Vagina (tissue), 2 donors: ENCODE results near the gene PLCL1.

Experiments used
- POLR2A ChIP-seq, 2 donors: fragments of 450-650 bp; IDR thresholded peaks; one replicate each; pipeline ENCODE4 v1.6.1; 2017; ENCODE audit warnings: antibody characterized with exemption in 2 of 2, mild to moderate bottlenecking in 2 of 2, moderate library complexity in 2 of 2
- POLR2AphosphoS5 ChIP-seq, 2 donors: sonication (generic); formaldehyde crosslinking; IDR thresholded peaks; one replicate each; pipeline ENCODE4 v1.9.0; 2017; ENCODE audit warnings: antibody characterized with exemption in 2 of 2, mild to moderate bottlenecking in 2 of 2, low read depth in 1 of 2; ENCODE audit not compliant: insufficient read depth in 1 of 2
- TF ChIP-seq, protein P1 (sequence below), 3 experiments: fragments of 450-650 bp in 2 of 3; fragments of 200-600 bp in 1 of 3; sonication (generic) in 1 of 3; IDR thresholded peaks; one replicate each; pipeline ENCODE4 v1.5.1; 2017 to 2019; ENCODE audit warnings: antibody characterized with exemption in 3 of 3, mild to moderate bottlenecking in 2 of 3, moderate library complexity in 2 of 3

GRCh38 chr2:197972061-197972460 is 167.7 kb downstream of the PLCL1 start:
- TF ChIP-seq POLR2A (IDR thresholded peaks at IDR 0.05) (no peak), POLR2AphosphoS5 (IDR thresholded peaks at IDR 0.05; ENCODE audit: insufficient read depth in 1 of 2, low read depth in 1 of 2) (peak in 1 of 2 donors; percentile 52)
- TF ChIP-seq, protein P1, sequence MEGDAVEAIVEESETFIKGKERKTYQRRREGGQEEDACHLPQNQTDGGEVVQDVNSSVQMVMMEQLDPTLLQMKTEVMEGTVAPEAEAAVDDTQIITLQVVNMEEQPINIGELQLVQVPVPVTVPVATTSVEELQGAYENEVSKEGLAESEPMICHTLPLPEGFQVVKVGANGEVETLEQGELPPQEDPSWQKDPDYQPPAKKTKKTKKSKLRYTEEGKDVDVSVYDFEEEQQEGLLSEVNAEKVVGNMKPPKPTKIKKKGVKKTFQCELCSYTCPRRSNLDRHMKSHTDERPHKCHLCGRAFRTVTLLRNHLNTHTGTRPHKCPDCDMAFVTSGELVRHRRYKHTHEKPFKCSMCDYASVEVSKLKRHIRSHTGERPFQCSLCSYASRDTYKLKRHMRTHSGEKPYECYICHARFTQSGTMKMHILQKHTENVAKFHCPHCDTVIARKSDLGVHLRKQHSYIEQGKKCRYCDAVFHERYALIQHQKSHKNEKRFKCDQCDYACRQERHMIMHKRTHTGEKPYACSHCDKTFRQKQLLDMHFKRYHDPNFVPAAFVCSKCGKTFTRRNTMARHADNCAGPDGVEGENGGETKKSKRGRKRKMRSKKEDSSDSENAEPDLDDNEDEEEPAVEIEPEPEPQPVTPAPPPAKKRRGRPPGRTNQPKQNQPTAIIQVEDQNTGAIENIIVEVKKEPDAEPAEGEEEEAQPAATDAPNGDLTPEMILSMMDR (IDR thresholded peaks at IDR 0.05) = no peak
